ENCODE measurements around the gene FOXP1.

Gene FOXP1

GRCh38 chr3:71191031-71191482 lies 392.5 kb downstream of the FOXP1 start:
- in situ Hi-C loops (cut with HindIII; ENCODE audit: low sequenced_read_pairs) = no loop called here
- H3K4me3 ChIP-seq (ENCODE audit: low read depth, low read length) = no peak overlapping the region
- DNase-seq (ENCODE audit: low read depth, low spot score) = no peak
- no peak for TF ChIP-seq CTCF (IDR thresholded peaks at IDR 0.05; ENCODE audit: low read depth, low read length)

DNA sequence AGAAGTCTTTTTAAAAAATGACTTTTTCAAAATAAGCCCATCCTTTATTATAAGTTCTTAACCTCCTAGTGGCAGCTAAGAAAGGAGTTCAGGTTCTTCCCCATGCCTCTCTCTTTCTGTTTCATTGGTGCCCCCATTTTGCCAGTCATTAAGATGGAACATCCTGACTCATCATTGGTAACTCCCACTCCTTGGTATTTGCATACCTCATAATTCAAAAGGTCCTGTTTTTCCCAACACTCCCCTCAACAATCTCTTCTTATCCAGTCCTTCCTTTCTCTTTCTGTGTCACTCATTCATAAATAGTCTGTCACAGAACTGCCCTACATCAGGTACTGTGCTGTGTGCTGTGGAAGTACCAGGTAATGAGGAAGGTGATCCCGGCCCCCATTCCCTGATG lies 394.0 kb downstream of the FOXP1 start:
- no peak overlapping the region for H3K4me3 ChIP-seq (ENCODE audit: low read depth, low read length)
- in situ Hi-C loops (cut with HindIII; ENCODE audit: low sequenced_read_pairs) = no loop called here
- no peak for TF ChIP-seq CTCF (IDR thresholded peaks at IDR 0.05; ENCODE audit: low read depth, low read length)
- peak; percentile 18 for DNase-seq (ENCODE audit: low read depth, low spot score)

DNA sequence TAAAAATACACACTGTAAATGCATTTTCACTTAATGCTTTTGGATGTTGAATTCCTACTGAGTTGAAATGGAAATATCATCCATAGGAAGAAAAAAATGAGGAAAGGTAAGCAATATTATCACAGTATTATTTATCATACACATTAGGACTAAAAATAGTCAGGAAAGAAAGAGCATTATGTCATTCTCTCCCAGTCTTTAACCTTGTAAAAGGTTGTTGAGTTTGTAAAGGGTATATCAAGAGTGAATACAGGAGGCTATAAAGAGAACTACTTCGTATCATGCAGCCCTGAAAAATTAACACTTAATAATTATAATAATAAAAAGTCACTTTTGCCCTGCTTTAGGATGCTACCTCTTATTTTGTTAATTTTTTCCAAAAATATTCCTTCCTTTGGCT lies 395.8 kb downstream of the FOXP1 start:
- no peak overlapping the region for H3K4me3 ChIP-seq (ENCODE audit: low read depth, low read length)
- in situ Hi-C loops (cut with HindIII; ENCODE audit: low sequenced_read_pairs) = no loop called here
- DNase-seq (ENCODE audit: low read depth, low spot score) = no peak
- no peak for TF ChIP-seq CTCF (IDR thresholded peaks at IDR 0.05; ENCODE audit: low read depth, low read length)

DNA sequence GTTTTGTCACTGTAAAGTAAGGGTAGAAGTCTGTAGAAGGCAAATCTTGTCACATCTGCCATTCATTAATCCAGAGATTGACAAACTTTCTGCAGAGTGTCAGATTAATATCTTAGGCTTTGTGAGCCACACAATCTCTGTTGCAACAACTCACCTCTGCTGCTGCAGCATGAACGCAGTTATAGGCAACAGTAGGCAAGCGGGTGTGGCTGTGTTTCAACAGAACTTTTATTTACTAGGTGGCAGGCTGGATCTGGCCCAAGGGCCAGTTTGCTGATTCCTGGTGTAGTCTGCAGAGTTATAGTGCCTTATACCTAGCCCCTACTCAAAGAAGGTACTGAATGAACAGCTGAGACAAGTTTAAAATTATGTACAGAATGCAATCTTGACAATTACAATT lies 396.7 kb downstream of the FOXP1 start:
- DNase-seq (ENCODE audit: low read depth, low spot score) = no peak
- H3K4me3 ChIP-seq (ENCODE audit: low read depth, low read length) = no peak overlapping the region
- TF ChIP-seq CTCF (IDR thresholded peaks at IDR 0.05; ENCODE audit: low read depth, low read length) = no peak
- in situ Hi-C loops (cut with HindIII; ENCODE audit: low sequenced_read_pairs) = no loop called here

DNA sequence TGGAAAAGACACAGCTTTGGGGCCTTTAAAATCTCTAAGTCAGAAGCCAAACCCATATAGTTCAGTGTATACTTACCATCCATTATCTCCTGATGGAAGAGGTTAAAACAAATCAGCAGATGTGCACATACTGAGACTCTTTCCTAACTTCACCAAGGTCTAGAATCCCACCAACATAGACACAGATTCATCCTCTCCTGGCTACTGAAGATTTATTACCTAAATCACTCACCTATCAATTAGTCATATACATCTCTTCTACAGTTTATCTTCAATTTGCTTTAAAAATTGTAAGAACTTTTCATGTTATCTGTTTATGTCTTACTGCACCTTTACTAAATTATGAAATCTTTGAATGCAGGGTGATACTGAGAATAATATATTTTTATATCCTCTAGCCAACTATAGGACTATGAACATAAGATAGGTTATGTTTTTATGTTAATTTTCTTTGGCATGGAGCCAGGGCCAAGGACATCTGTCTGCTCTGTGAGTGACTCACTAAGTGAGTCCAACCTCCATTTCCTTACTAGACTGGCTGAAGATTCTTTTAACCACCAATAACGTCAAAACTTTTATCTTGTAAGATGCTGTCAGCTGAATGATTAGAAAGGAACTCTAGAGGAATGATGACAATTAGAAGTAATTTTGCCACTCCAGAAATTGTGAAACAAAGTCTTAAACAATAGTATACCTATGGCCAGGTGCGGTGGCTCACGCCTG lies 397.6 kb downstream of the FOXP1 start:
- TF ChIP-seq CTCF (IDR thresholded peaks at IDR 0.05; ENCODE audit: low read depth, low read length) = no peak
- H3K4me3 ChIP-seq (ENCODE audit: low read depth, low read length) = no peak overlapping the region
- in situ Hi-C loops (cut with HindIII; ENCODE audit: low sequenced_read_pairs) = no loop called here
- DNase-seq (ENCODE audit: low read depth, low spot score) = peak; percentile 73

- no peak for TF ChIP-seq CTCF (IDR thresholded peaks at IDR 0.05; ENCODE audit: low read depth, low read length)
- in situ Hi-C loops (cut with HindIII; ENCODE audit: low sequenced_read_pairs) = no loop called here
These were observed 399.3 kb downstream of the FOXP1 start for GRCh38 chr3:71184252-71184651.

More at GRCh38 chr3:71184252-71184651, 399.3 kb downstream of the FOXP1 start:
- no peak overlapping the region for H3K4me3 ChIP-seq (ENCODE audit: low read depth, low read length)
- DNase-seq (ENCODE audit: low read depth, low spot score) = no peak

All from astrocyte of the spinal cord (primary cell).